HG03469 (cell line): ENCODE measurements around the gene CNIH4.
"Not testable (repeated sequence)": the region's sequence is repeated elsewhere in the genome, so short reads cannot be mapped to it uniquely, and the experiment has no call there.

Experiments used
- ATAC-seq: cut with Tn5 transposase; IDR thresholded peaks from one replicate; pipeline ENCODE4 v1.9.1; 2021; ENCODE audit warnings: mild to moderate bottlenecking, moderate library complexity, moderate number of reproducible peaks; ENCODE audit not compliant: unreplicated experiment

Gene CNIH4

GRCh38 chr1:224343679-224344078 is 13.0 kb upstream of the CNIH4 start:
- ATAC-seq = no peak

GRCh38 chr1:224348137-224348536 is 8.5 kb upstream of the CNIH4 start:
- no peak for ATAC-seq

- not testable (repeated sequence) for ATAC-seq
These were observed 7.0 kb upstream of the CNIH4 start for GRCh38 chr1:224349716-224350115.

- not testable (repeated sequence) for ATAC-seq
These were observed 4.1 kb upstream of the CNIH4 start for GRCh38 chr1:224352436-224353085.

GRCh38 chr1:224353975-224354925 is 2.4 kb upstream of the CNIH4 start:
- no peak for ATAC-seq

- ATAC-seq = no peak
These were observed 996 bp downstream of the CNIH4 start for GRCh38 chr1:224357626-224358124.

- no peak for ATAC-seq
These were observed 1.6 kb downstream of the CNIH4 start for GRCh38 chr1:224358237-224358636.

- no peak for ATAC-seq
These were observed 2.5 kb downstream of the CNIH4 start for GRCh38 chr1:224359207-224359606.

- peak; percentile 68 for ATAC-seq
These were observed 11.7 kb downstream of the CNIH4 start for GRCh38 chr1:224368409-224368808.

- no peak for ATAC-seq
These were observed 16.4 kb downstream of the CNIH4 start for GRCh38 chr1:224373008-224373590.

GRCh38 chr1:224375059-224375458 is 18.4 kb downstream of the CNIH4 start:
- ATAC-seq = no peak

GRCh38 chr1:224377676-224378006 is 21.0 kb downstream of the CNIH4 start:
- ATAC-seq = peak; percentile 40

GRCh38 chr1:224378855-224379631 is 22.4 kb downstream of the CNIH4 start:
- ATAC-seq = no peak

- peak; percentile 62 for ATAC-seq
These were observed 23.3 kb downstream of the CNIH4 start for GRCh38 chr1:224380003-224380402.

- no peak for ATAC-seq
These were observed 25.3 kb downstream of the CNIH4 start for GRCh38 chr1:224381880-224382548.

GRCh38 chr1:224383218-224383617 is 26.5 kb downstream of the CNIH4 start:
- ATAC-seq = no peak

- ATAC-seq = no peak
These were observed 30.7 kb downstream of the CNIH4 start for GRCh38 chr1:224387302-224387912.

- no peak for ATAC-seq
These were observed 31.3 kb downstream of the CNIH4 start for GRCh38 chr1:224387943-224388342.

- ATAC-seq = no peak
These were observed 33.8 kb downstream of the CNIH4 start for GRCh38 chr1:224390517-224390916.
